Frontal cortex (tissue), 4 donors: ENCODE measurements around the gene ST3GAL3. TPM values are rescaled to one million over a fixed set of nuclear protein-coding genes. Genes with fewer than 3 reads are reported as not detected.
A peak's percentile ranks its signal among the peaks of the same experiment; 100 is the strongest.

Source experiments
- DNase-seq, 2 donors: peaks; one replicate each; pipeline ENCODE4 v3.0.0; 2012; ENCODE audit warnings: low spot score in 2 of 2
- FAIRE-seq: peaks from 2 replicates; lab custom pipeline; 2012; peaks lifted over from hg19 to GRCh38; lab: Jason Lieb, UNC
- total RNA-seq: library from RNA; depleted of rRNA; stranded (reverse); fragments of >200 nt; gene quantifications from one replicate; pipeline ENCODE4 v1.2.3, GENCODE V29; 2014
- donor health status: control.
- donor health status: control.
- donor health status: control.

Gene ST3GAL3
- total RNA-seq, 1 donor from 2014 or later: 34.2 TPM

GRCh38 chr1:43842175-43842498 lies 134.8 kb downstream of the ST3GAL3 start:
- no peak for FAIRE-seq
- DNase-seq: no peak

DNA sequence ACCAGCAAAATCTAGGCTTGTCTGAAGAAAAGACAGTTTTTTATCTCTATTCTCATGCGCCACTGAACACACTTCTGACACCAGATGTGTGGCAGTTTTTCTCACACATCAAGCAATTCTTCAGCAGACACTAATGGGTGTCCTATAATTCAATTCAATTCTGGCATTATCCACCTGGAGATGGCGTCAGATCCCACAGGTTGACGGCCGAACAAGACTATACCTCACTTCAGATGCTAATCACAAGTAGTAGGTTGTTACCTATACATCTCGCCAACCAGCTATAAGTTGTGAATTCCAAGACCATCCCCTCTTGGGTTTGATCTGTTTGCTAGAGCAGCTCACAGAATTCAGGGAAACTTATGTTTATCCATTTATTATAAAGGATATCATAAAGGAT lies 136.3 kb downstream of the ST3GAL3 start:
- FAIRE-seq: no peak
- DNase-seq: no peak

GRCh38 chr1:43844114-43844513 lies 136.8 kb downstream of the ST3GAL3 start:
- no peak for DNase-seq
- no peak for FAIRE-seq

DNA sequence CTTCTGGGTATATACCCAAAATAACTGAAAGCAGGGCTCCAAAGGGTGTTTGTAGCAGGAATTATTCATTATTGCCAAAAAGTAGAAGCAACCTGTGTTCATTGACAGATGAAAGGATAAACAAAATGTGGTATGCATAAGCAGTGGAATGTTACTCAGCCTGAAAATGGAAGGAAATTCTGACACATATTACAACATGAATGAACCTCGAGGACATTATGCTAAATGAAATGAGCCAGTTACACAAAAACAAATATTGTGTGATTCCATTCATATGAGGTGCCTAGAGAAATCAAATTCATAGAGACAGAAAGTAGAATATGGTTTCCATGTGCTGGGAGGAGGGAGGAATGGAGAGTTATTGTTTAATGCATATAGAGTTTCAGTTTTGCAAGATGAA lies 140.0 kb downstream of the ST3GAL3 start:
- DNase-seq (no peak), FAIRE-seq (no peak)

GRCh38 chr1:43847882-43848281 lies 140.5 kb downstream of the ST3GAL3 start:
- no peak for FAIRE-seq
- no peak for DNase-seq

DNA sequence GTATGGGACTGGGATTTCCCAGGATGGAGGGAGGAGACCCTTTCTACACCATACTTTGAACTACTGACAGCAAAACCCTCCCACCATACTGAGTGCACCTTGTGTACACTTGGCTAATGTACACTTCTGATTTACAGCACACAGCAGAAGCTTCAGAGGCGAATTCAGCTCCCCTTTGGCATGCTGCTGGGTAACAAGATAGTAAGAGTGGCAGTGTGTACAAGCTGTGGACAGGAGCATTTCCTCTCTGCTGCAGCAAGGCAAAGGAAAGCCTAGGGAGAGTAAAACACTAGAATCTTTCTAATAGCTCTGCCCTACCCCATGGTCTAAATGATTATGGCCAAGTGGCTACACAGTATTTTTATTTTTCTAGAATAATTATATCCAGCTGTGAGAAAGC lies 142.3 kb downstream of the ST3GAL3 start:
- FAIRE-seq: no peak
- no peak for DNase-seq

DNA sequence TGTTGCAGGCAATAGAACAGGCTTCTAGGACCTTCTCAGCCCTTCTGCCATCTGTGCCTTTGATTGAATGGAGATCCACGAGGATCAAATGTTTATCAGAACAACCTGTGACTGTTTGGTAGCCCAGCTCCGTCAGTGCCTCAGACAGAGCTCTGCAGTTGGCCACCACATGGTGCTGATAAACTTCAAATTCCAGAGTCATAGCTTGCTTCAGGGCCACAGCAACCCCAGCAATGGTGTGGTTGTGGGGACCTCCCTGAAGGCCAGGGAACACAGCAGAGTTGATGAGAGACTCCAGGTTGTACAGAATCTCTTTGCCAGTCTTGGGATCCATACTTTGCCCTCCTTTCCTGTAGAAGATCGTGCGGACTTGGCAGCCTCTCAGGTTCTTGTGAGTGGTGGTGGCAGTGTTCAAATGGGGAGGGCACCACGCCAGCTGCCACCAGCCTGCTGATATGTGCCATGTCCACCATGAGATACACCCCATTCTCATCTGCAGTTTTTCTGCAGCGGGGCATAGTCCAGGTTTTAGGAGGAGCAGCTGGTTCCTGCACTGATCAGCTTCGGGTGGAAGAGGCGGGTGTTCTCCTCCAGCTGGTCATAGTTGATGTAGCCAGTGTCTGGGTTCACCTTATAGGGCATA lies 143.4 kb downstream of the ST3GAL3 start:
- FAIRE-seq (no peak), DNase-seq (no peak)

DNA sequence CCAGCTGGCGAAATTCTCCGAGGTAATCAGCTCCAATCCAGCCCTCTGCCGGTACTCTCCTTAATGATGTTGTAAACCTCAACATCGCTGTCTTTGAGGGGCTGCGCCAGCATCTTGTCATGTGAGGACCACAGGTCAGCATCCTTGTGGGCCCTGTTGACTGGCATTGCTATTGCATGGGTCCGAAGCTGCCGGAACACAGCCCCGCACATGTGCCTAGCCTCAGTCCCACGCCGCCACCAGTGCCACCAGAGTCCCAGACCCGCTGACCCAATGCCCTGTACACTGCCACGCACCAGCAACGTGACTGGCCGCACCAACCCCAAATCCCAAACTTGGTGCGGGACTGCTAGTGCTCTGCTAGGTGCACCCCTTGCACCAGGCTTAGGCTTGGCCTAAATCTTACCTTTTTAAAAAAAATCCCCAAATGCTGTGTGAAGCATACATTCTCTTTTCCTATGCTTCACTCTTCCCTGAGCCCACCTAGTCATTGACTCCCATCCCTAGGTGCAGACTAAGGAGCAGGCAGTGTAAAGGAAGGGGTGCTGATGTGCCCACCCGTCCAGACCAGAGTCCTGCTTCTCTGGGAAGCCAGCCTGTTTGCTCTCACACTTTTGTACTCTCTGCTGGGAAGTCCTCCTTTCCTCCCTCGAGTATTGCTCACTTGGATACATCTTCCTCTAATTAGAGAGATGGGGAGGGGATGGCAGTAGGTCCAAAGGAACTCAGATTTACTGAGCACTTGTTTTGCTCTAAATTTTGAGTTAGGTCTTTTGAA lies 144.4 kb downstream of the ST3GAL3 start:
- DNase-seq: no peak
- FAIRE-seq: no peak

DNA sequence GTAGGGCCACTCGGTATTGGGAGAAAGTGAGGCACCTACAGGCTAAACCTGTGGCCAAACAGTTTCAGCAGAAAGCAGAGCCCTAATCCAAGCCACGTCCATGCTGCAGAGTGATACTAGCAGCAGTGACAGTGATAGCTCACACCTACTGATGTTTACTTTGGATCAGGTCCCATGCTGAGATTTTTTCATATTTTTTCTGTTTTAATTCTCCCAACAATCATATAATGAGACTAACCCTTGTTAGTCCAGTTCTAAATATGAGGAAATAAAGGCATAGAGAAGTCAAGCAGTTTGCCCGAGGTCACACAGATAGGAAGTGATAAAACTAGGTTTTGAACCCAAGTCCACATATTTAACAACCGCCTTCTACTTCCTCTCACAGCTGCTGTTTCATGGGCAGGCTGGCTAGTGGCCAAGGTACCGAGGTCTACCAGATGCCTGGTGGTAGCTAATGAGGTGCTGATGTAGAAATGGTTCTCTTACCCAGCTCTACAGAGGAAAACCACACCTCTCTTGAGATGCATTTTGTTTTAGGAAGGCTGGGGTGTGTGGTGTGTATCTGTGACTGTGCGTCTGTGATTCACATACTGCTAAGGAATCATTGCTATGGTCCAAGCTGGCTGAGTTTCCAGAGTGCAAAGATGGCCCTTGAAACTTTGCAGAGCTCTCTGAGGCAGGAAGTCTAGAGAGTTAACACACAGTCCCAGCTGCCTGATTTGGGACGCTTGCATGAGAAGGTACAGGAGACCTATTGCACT lies 146.0 kb downstream of the ST3GAL3 start:
- DNase-seq (no peak), FAIRE-seq (no peak)

GRCh38 chr1:43854473-43854872 lies 147.1 kb downstream of the ST3GAL3 start:
- no peak for FAIRE-seq
- DNase-seq: no peak

DNA sequence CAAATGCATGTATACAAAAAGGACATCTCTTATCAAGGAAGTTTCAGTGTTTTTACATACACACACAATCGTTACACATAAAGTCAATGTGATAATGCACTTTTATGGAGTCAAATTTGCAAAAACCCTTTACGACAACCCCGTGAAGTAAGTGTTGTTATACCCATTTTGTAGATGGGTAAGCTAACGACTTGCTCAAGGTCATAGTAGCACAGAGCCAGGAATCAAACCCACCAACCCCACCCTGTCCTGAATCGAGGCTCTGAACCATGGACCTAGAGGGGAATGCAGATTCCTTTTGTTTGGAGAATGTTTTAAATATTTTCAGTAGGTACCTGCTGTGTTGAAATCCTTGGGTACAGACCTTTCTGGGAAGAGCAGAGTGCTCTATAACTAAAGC lies 148.9 kb downstream of the ST3GAL3 start:
- DNase-seq (no peak), FAIRE-seq (no peak)

DNA sequence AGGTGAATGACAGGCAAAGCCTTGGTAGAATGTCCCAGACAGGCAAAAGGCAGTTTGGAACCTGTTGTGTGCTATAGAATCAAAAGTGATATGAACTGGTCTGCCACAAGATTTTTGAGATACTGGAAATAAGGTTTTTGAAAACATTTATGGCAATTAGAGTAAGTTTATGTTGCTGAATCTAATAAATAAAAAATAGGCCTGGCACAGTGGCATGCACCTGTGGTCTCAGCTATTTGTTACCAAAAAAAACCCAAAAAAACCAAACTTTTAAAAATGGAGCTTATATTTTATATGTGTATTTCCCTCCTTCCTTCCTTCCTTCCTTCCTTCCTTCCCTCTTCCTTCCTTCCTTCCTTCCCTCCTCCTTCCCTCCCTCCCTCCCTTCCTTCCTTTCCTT lies 149.8 kb downstream of the ST3GAL3 start:
- FAIRE-seq: no peak
- DNase-seq: no peak

DNA sequence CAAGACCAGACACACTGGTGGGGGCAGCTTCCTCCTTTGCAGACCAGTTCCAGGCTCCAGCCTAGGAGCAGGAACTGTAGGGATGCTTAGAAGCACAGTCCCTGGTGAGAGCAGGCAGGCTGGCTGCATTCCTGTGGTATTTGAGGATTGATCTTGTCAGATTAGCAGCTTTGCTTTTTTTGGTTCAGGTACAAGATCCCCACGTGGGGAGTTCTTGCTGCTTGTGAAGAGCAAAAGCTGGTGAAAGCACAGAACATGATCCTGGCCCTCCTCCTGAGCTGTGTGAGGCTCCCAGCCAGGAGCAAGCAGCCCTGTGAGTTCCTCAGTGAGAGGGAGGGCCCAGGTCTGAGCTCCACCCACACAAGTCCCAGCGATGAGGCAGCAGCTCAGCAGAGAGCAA lies 151.0 kb downstream of the ST3GAL3 start:
- no peak for FAIRE-seq

GRCh38 chr1:43861337-43861736 lies 154.0 kb downstream of the ST3GAL3 start:
- DNase-seq (no peak), FAIRE-seq (no peak)

More for the DNA sequence above, 151.0 kb downstream of the ST3GAL3 start:
- DNase-seq: peak in 1 of 2 donors; percentile 46

- no peak for FAIRE-seq
Observed at GRCh38 chr1:43861988-43862735, 154.8 kb downstream of the ST3GAL3 start.

DNA sequence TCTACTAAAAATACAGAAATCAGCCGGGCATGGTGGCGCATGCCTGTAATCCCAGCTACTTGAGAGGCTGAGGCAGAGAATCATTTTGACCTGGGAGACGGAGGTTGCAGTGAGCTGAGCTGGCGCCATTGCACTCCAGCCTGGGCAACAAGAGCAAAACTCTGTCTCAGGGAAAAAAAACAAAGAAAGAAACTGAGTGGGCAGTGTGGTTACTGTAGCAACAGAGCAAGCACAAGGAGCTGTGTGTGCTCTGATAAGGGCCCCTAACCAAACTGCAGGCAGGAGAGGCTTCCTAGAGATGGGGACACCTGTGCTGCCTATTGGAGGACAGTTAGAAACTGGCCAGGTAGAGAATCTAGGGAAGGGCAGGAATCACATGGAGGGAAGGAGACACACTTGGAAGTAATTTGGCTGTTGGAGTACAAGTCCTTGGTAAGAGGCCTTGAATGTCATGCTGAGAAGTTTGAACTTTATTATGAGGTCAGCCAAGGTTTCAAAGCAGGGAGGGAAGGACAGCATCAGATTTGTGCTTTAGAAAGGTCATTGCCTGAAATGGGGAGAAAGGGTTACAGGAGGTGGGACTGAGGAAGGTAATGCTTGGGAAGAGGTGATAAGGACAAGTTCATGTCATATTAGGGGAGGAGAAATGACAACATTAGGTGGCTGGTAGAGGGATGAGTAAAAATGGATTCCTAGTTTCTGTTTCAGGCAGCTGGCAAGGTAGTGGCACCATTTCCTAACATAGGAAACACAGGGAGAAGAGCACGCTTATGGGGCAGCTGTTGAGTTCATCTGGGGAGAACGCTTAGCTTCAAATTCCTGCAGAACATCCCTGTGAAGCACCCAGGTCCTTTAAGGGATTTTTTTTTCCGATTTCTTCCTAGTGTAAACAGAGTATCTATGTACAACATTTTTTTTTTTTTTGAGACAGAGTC lies 157.0 kb downstream of the ST3GAL3 start:
- FAIRE-seq: no peak
- no peak for DNase-seq

More at GRCh38 chr1:43861988-43862735, 154.8 kb downstream of the ST3GAL3 start:
- DNase-seq: no peak

DNA sequence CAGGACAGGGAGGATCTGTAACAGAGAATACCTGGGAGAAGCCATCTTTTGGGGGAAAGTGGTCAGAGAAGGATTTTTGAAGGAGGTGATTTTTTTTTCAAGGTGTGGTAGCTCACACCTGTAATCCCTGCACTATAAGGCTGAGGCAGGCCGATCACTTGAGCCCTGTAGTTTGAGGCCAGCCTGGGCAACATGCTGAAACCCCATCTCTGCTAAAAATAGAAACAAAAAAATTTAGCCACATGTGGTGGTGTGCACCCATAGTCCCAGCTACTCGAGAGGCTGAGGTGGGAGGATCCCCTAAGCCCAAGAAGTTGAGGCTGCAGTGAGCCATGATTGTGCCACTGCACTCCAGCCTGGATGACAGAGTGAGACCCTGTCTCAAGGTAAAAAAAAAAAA lies 158.9 kb downstream of the ST3GAL3 start:
- FAIRE-seq (no peak), DNase-seq (no peak)

GRCh38 chr1:43867976-43868740 lies 160.8 kb downstream of the ST3GAL3 start:
- DNase-seq (no peak), FAIRE-seq (no peak)

GRCh38 chr1:43868741-43869067 lies 161.4 kb downstream of the ST3GAL3 start:
- no peak for FAIRE-seq
- peak in 1 of 2 donors; percentile 42 for DNase-seq
